ENCODE measurements around the gene NTRK1. TPM values are rescaled to one million over a fixed set of nuclear protein-coding genes. Genes with fewer than 3 reads are reported as not detected.

NTRK1 gene
- polyA plus RNA-seq, 1 of the 3 experiments (the other 2 are of a cell fraction), result 0.97 TPM

DNA sequence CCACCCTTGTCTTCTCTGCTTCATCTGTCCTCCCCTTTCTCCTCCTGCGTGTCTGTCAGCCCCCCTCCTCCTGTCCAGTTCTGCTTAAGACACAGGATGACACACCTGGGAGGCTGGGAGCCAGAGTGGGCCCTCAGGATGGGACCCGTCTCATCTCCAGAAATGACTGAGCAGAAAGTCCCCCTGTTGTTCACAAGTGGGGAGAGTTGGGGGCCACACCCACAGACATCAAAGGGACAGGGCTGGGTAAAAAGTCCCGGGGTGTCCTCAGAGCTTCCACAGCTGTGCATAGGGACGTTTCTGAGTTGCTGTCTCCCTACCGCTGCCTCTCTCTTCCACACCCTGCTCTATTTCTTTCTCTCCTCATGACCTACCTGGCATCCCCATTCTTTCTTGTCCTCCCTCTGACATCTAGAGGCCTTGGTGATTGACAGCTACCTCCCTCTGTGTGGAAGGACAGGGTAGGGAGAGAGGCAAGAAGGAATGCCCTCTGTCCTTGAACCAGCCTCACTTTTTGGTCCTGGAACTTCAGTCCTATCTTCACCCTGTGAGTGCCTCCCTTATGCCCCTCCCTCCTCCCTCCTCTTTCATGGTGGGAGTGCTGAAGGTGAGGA lies 24.5 kb upstream of the NTRK1 start:
- DNase-seq, result no peak
- POLR2A ChIA-PET, result interaction anchor here (0.6 to 5.8 kb wide), 2 partner anchors 14 to 24 kb away, joined by 3 to 38 read pairs; partner anchors contain the start of genes INSRR and NTRK1

More for the DNA sequence above, 24.5 kb upstream of the NTRK1 start:
- H3K4me3 ChIP-seq (ENCODE audit: low read depth in 2 of 2, low read length in 1 of 2), result no peak overlapping the region
- TF ChIP-seq YY1 (IDR thresholded peaks at IDR 0.05; ENCODE audit: low read depth), result no peak
- no peak for TF ChIP-seq TCF12 (IDR thresholded peaks at IDR 0.05)
- no peak for TF ChIP-seq RAD21 (IDR thresholded peaks at IDR 0.05; ENCODE audit: low read length)
- TF ChIP-seq REST (IDR thresholded peaks at IDR 0.05; ENCODE audit: low read depth, low read length), result no peak
- TF ChIP-seq CHD2 (IDR thresholded peaks at IDR 0.05; ENCODE audit: low read length, partially characterized antibody), result no peak
- TF ChIP-seq, protein P1, sequence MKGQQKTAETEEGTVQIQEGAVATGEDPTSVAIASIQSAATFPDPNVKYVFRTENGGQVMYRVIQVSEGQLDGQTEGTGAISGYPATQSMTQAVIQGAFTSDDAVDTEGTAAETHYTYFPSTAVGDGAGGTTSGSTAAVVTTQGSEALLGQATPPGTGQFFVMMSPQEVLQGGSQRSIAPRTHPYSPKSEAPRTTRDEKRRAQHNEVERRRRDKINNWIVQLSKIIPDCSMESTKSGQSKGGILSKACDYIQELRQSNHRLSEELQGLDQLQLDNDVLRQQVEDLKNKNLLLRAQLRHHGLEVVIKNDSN (IDR thresholded peaks at IDR 0.05; ENCODE audit: borderline replicate concordance, low read depth), result no peak
- TF ChIP-seq TAF1 (IDR thresholded peaks at IDR 0.05; ENCODE audit: borderline replicate concordance, low read depth, low read length), result no peak
- TF ChIP-seq POLR2AphosphoS5 (IDR thresholded peaks at IDR 0.05; ENCODE audit: low read depth, low read length), result no peak
- TF ChIP-seq SMC3 (IDR thresholded peaks at IDR 0.05; ENCODE audit: low read depth, low read length), result no peak
- no peak for TF ChIP-seq RCOR1 (IDR thresholded peaks at IDR 0.05; ENCODE audit: low read length)
- TF ChIP-seq EP300 (IDR thresholded peaks at IDR 0.05; ENCODE audit: borderline replicate concordance in 1 of 2, low read depth in 1 of 2, low read length in 1 of 2), result no peak
- no peak for TF ChIP-seq USF2 (IDR thresholded peaks at IDR 0.05; ENCODE audit: borderline replicate concordance, low read depth, low read length)
- no peak for TF ChIP-seq FOSL2 (IDR thresholded peaks at IDR 0.05; ENCODE audit: borderline replicate concordance, low read depth)
- no peak for TF ChIP-seq NFIC (IDR thresholded peaks at IDR 0.05; ENCODE audit: borderline replicate concordance)
- TF ChIP-seq SIN3A (IDR thresholded peaks at IDR 0.05; ENCODE audit: borderline replicate concordance, low read depth, low read length), result no peak
- TF ChIP-seq MXI1 (IDR thresholded peaks at IDR 0.05; ENCODE audit: low read depth, low read length), result no peak
- no peak for TF ChIP-seq JUND (IDR thresholded peaks at IDR 0.05)
- no peak for TF ChIP-seq MAX (IDR thresholded peaks at IDR 0.05; ENCODE audit: low read depth)
- no peak for TF ChIP-seq RFX5 (IDR thresholded peaks at IDR 0.05; ENCODE audit: low read length)
- peaks cover 9% of the 10 kb centered on the region; the same call in 1 of the 2 replicates for H3K27me3 ChIP-seq (ENCODE audit: insufficient read depth)
- H3K4me2 ChIP-seq, result no peak overlapping the region
- H3K9ac ChIP-seq, result no peak overlapping the region
- no peaks in the 10 kb centered on the region for H3K9me2 ChIP-seq
- no peak overlapping the region; a peak in 1 of 4 replicates for H3K27ac ChIP-seq (ENCODE audit: low read depth in 2 of 2, low read length in 1 of 2)
- CTCF ChIA-PET, result interaction anchor here (0.6 to 12.8 kb wide), 7 partner anchors 10 to 92 kb away, joined by 3 to 476 read pairs (median 65); partner anchors contain the start of genes INSRR, NTRK1 and PEAR1
- H3K9me3 ChIP-seq, result no peaks in the 10 kb centered on the region
- H3F3A ChIP-seq (replicated peaks; ENCODE audit: insufficient read depth), result no peaks in the 10 kb centered on the region
- WGBS (ENCODE audit: low lambda C conversion rate), result 72% methylated on average over 5 of the region's 5 CpGs
- H3K79me2 ChIP-seq (ENCODE audit: insufficient read depth), result no peaks in the 10 kb centered on the region
- peaks cover 0 to 71% of the 10 kb centered on the region in 2 experiments; a peak in 2 of 4 replicates for H3K4me1 ChIP-seq (ENCODE audit: control insufficient read depth in 1 of 2, insufficient read depth in 2 of 2, low read depth in 1 of 2, low read length in 1 of 2)
- no peak overlapping the region for H2AFZ ChIP-seq (ENCODE audit: low read depth)
- no peaks in the 10 kb centered on the region for H3K36me3 ChIP-seq (replicated peaks in 1 of 2; ENCODE audit: control insufficient read depth in 1 of 2, insufficient read depth in 2 of 2, low read length in 1 of 2)
- no peaks in the 10 kb centered on the region for H4K20me1 ChIP-seq (ENCODE audit: insufficient read depth)
